ENCODE results near the gene G3BP1.
A peak's percentile ranks its signal among the peaks of the same experiment; 100 is the strongest.

DNA sequence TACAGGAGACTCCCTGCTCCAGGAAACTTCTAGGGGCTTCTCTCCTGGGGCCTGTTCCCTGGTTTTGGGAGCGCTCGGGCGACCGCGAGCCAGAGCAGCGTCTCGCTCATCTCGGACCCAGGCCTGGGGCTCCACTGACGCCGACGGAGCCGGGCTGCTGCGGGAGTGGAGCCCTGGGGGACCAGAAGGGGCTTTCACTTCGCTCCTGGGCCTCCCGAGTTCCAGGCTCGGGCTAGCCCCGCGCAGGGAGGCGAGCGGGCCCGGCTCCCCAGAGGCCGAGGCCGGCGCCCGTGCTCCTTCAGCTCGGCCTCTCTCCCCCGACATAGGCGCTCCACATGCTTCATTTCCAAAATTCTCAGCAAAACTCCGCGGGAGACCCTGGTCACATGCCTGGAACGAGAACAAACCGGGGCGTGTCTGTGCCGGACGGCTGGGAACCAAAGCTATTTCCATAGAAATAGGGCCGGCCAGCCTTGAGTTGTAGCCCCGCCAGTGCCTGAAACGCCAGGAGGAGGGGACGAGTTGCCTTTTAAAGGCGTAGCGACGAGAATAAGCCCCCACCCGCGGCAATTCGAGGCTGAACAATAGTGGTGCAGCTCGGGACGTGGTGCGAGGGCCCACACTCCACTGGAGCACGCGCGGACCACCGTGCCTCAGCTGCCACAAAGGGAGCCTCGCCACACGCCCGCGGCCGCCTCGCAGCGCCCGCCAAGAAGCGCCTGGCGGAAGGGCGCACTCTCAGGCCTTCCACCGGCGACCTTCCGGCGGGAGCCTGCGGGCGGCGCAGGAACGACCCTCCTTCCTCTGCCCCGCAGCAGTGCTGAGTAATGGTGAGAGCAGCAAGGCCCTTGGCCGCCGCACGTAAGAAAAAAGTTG is 1.1 kb upstream of the G3BP1 start:
- TF ChIP-seq, protein P1, sequence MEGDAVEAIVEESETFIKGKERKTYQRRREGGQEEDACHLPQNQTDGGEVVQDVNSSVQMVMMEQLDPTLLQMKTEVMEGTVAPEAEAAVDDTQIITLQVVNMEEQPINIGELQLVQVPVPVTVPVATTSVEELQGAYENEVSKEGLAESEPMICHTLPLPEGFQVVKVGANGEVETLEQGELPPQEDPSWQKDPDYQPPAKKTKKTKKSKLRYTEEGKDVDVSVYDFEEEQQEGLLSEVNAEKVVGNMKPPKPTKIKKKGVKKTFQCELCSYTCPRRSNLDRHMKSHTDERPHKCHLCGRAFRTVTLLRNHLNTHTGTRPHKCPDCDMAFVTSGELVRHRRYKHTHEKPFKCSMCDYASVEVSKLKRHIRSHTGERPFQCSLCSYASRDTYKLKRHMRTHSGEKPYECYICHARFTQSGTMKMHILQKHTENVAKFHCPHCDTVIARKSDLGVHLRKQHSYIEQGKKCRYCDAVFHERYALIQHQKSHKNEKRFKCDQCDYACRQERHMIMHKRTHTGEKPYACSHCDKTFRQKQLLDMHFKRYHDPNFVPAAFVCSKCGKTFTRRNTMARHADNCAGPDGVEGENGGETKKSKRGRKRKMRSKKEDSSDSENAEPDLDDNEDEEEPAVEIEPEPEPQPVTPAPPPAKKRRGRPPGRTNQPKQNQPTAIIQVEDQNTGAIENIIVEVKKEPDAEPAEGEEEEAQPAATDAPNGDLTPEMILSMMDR (IDR thresholded peaks at IDR 0.05): peak in 1 of 6 experiments; percentile 7
- TF ChIP-seq POLR2A (IDR thresholded peaks at IDR 0.05): no peak

Measured in Peyer's patch (tissue), 4 donors.